HL-60 (cell line): ENCODE results near the gene SMARCAL1.

Experiments
- GABPA ChIP-seq: IDR thresholded peaks from 2 replicates; pipeline ENCODE4 v1.6.1; 2012; ENCODE audit warnings: low read depth
- POLR2AphosphoS5 ChIP-seq: IDR thresholded peaks from 2 replicates; pipeline ENCODE4 v1.6.1; 2012; ENCODE audit warnings: low read depth

DNA sequence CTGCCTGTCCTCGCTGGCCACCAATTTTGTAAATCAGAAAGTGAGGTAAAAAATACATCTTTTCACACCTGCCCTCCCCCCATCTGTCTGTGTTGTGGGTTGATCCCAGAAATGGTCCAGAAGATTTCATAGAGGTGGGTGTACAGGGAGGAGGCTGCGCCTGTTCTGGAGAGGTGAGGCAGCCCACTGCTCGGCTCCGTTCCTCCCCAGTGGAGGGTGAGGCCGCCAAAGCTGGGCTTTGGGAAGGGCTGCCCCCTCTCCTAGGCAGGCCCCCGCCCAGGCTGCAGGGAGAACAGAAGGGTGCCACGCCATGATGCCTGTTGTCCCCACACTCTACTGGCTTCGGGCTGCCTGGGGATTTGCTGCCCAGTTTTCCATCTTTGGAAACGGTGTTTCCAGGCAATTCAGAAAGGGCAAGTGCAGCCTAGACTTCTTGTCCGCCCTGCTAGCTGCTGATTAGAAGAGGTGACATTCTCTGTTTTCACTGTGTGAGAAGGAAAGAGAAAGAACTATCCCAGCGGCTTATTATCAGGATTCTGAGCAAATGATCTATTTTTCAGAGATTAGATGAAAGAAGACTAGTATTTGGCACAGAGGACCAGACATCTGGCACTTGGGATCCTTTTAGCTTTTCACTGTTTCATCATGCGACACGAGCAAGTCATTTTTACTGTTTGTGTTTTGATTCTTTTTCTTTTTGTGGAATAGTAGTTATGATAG, 18.7 kb downstream of the SMARCAL1 start:
- TF ChIP-seq POLR2AphosphoS5 (no peak), GABPA (no peak)
